ENCODE results near the gene CCNK.

Gene CCNK

DNA sequence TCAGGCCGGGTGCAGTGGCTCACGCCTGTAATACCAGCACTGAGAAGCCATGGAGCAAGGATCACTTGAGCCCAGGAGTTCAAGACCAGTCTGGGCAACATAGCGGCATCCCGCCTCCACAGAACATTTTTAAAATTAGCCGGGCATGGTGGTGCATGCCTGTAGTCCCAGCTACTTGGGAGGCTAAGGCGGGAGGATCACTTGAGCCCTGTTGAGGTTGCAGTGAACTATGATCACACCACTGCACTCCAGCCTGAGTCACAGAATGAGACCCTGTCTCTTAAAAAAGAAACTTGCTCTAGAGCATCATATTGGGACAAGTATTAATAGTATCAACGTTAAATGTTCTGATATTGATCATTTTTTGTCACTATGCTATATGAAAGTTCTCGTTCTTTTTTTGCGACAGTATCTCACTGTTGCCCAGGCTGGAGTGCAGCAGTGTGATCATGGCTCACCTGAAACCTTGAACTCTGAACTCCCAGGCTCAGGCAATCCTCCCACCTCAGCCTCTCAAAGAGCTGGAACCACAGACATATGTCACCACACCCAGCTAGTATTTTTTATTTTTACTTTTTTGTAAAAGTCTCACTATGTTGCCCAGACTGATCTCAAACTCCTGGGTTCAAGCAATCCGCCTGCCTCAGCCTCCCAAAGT, 75.1 kb downstream of the CCNK start:
- no peak for DNase-seq

DNA sequence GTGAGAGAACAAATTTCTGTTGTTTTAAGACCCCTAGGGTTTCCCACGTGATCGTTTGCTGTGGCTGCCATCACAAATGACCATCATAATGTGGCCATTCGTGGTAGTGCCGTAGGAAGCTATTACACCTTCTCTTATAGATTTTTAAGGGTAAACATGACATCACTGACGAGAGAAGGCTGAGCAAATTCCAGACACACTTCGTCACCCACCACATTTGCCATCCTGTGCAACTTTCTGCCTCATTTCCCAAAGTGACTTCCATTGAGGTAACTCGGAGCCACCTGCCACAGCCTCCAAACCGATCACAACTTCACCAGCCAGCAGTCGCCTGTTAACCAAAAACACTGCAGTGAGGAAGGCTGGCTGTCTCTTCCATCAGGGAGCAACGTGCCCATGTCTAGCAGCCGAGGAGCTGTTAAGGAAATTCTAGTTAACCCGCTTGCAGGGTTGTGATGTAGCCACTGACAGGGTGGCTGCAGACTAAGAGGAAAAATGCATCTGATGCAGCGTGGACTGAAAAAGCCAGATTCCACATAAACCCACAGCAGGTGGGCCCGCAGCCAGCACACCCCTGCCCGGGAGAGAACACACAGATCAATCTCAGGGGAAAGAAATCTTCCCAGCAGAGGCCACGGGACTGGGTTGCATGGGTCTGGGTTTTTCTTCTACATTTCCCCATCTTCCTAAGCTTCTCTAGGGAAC, 78.2 kb downstream of the CCNK start:
- no peak for DNase-seq

DNA sequence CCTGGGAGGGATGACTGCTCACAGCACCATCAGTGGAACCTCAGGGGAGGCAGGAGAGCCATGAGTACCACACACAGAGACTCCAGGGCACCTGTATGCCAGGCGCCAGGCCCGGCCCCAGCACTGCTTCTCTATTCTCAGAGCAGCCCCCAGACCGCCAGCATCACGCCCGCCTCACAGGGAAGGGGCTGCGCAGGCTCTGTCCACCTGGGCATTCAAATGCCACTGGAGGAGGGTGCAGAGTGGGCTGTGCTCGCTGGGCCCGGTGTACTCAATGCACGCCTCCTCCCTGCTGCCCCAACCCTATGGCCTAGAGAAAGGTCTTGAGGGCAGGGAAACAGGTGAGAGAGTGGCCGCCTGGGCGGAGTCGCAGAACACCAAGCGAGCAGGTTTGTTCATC, 79.2 kb downstream of the CCNK start:
- no peak for DNase-seq

DNA sequence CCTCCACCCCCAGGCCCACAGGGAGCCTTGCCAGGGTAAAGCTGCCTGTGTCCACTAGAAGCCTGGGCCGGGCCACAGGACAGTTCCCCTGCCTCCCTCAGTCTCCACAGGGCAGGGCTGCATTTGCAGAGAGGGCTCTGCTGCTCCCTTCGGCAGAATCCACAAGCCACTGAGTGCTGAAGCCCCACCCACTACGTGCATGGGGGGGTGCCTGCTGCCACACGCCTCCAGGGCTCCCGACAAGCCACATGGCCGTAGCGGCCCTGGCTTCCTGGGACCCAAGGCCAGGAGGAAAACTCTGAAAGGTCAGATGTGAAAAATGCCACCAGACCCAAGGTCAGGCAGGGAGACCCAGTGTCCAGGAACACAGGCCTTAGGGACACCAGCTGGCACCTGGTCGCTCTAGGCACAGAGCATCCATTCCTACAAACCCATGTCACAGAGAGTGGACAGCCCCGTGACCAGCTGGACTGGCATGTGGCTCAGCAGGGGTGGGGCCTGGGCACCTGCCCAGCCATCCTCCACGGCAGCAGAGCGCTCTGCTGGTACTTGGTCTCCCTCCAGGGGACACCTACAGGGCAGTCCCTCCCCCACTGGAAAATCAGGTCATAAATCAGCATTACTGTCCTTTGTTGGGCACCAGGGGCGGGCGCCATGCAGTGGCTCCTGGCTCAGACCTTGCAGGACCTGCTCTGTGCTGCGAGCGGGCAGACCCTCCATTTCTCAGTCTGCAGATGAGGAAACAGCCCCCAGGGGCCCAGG, 79.9 kb downstream of the CCNK start:
- no peak for DNase-seq

DNA sequence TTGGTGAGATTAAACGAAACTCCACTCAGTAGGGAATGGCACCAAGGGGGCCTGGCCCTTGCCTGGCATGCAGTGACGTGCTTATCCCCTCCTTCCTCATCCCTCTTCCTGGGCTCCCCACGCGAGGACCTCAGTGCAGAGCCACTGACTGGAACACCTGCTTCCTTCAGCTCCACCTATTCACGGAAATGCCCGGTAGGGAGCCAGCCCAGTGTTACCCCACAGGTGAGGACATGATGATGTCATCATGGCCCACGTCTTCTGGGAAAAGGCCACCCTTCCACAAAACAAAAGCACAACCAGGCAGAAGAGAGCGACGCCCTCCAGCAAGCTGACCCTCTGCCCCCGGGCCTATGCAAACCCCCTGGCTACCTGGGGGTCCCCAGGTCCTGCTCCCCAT, 80.7 kb downstream of the CCNK start:
- DNase-seq: no peak

Data from effector CD8-positive, alpha-beta T cell (primary cell).